Activated CD8-positive, alpha-beta memory T cell treated with anti-CD3 and anti-CD28 coated beads for 36 hours (primary cell): ENCODE results near the gene ZNF587. TPM values are rescaled to one million over a fixed set of nuclear protein-coding genes. Genes with fewer than 3 reads are reported as not detected.
"Not testable (repeated sequence)": the region's sequence is repeated elsewhere in the genome, so short reads cannot be mapped to it uniquely, and the experiment has no call there.

Experiments
- CTCF ChIA-PET: fragments of 350-600 bp; sonication (Branson Sonifier 250); formaldehyde crosslinking; loops from one replicate; lab custom pipeline; 2021; ENCODE audit warnings: antibody characterized with exemption; lab: Charles Lee
- POLR2A ChIA-PET: fragments of 350-600 bp; sonication (Branson Sonifier 250); formaldehyde crosslinking; loops from one replicate; lab custom pipeline; 2021; ENCODE audit warnings: antibody characterized with exemption; lab: Charles Lee
- total RNA-seq, 2 experiments: library from RNA; stranded (reverse); gene quantifications; one replicate each; pipeline ENCODE4 v1.2.3, GENCODE V29; 2021

ZNF587 gene
- total RNA-seq, 2 experiments from 2014 or later: 23.9 to 24.0 TPM

- ChIA-PET POLR2A (no interaction called here), CTCF (no interaction called here)
Measured at GRCh38 chr19:57867868-57868492, 18.3 kb downstream of the ZNF587 start.

GRCh38 chr19:57869655-57870054 lies 20.0 kb downstream of the ZNF587 start:
- CTCF ChIA-PET, POLR2A ChIA-PET: not testable (repeated sequence)

GRCh38 chr19:57870225-57870624 lies 20.6 kb downstream of the ZNF587 start:
- POLR2A ChIA-PET: no interaction called here
- CTCF ChIA-PET: no interaction called here

GRCh38 chr19:57872450-57872849 lies 22.8 kb downstream of the ZNF587 start:
- POLR2A ChIA-PET: interaction anchor here (0.6 kb wide), 1 partner anchor 14 kb away, joined by 4 read pairs; no protein-coding TSS in a partner anchor

GRCh38 chr19:57873883-57874799 lies 24.5 kb downstream of the ZNF587 start:
- CTCF ChIA-PET, POLR2A ChIA-PET: not testable (repeated sequence)

More at GRCh38 chr19:57872450-57872849, 22.8 kb downstream of the ZNF587 start:
- CTCF ChIA-PET: no interaction called here

- CTCF ChIA-PET: interaction anchor here (0.6 to 1.7 kb wide), 3 partner anchors 12 to 779 kb away, joined by 3 to 5 read pairs (median 4); partner anchors contain the start of gene ZNF417
- POLR2A ChIA-PET: interaction anchor here (0.7 kb wide), 1 partner anchor 13 kb away, joined by 4 read pairs; no protein-coding TSS in a partner anchor
Measured at GRCh38 chr19:57886046-57886445, 36.4 kb downstream of the ZNF587 start.

- CTCF ChIA-PET: interaction anchor here (1.7 kb wide), 1 partner anchor 29 kb away, joined by 3 read pairs; the partner anchor contains the start of gene ZNF417
- POLR2A ChIA-PET: no interaction called here
Measured at GRCh38 chr19:57887195-57887941, 37.7 kb downstream of the ZNF587 start.

GRCh38 chr19:57888107-57888559 lies 38.5 kb downstream of the ZNF587 start:
- CTCF ChIA-PET: no interaction called here
- POLR2A ChIA-PET: no interaction called here

GRCh38 chr19:57888560-57889231 lies 39.0 kb downstream of the ZNF587 start, which contains the start of gene ZNF814:
Gene ZNF814 (minus strand): TSS chr19:57889037. CDS start chr19:57888802, 235 bp downstream.
- CTCF ChIA-PET: no interaction called here
- POLR2A ChIA-PET: no interaction called here

GRCh38 chr19:57890706-57891105 lies 41.0 kb downstream of the ZNF587 start:
- CTCF ChIA-PET, POLR2A ChIA-PET: not testable (repeated sequence)

- POLR2A ChIA-PET: no interaction called here
- CTCF ChIA-PET: interaction anchor here (0.6 kb wide), 1 partner anchor 10 kb away, joined by 3 read pairs; no protein-coding TSS in a partner anchor
Measured at GRCh38 chr19:57900311-57900710, 50.7 kb downstream of the ZNF587 start.

GRCh38 chr19:57903618-57904184 lies 54.0 kb downstream of the ZNF587 start:
- CTCF ChIA-PET: no interaction called here
- POLR2A ChIA-PET: no interaction called here

GRCh38 chr19:57905258-57905657 lies 55.6 kb downstream of the ZNF587 start:
- ChIA-PET CTCF (no interaction called here), POLR2A (no interaction called here)

- CTCF ChIA-PET: interaction anchor here (0.7 kb wide), 1 partner anchor 302 kb away, joined by 5 read pairs; no protein-coding TSS in a partner anchor
- POLR2A ChIA-PET: interaction anchor here (0.6 kb wide), 1 partner anchor 10 kb away, joined by 3 read pairs; no protein-coding TSS in a partner anchor
Measured at GRCh38 chr19:57907394-57907793, 57.7 kb downstream of the ZNF587 start.

- CTCF ChIA-PET: no interaction called here
- POLR2A ChIA-PET: no interaction called here
Measured at GRCh38 chr19:57914531-57914930, 64.9 kb downstream of the ZNF587 start.
